HG03378 (cell line): ENCODE measurements around the gene MYRIP.

Experiments used
- ATAC-seq: cut with Tn5 transposase; IDR thresholded peaks from one replicate; pipeline ENCODE4 v1.9.1; 2021; ENCODE audit warnings: mild to moderate bottlenecking, moderate library complexity; ENCODE audit not compliant: unreplicated experiment

Gene MYRIP

GRCh38 chr3:40224796-40225515 is 415.5 kb downstream of the MYRIP start:
- ATAC-seq: no peak

- ATAC-seq: no peak
Measured at GRCh38 chr3:40226636-40227035, 417.2 kb downstream of the MYRIP start.

GRCh38 chr3:40228792-40229350 is 419.5 kb downstream of the MYRIP start:
- ATAC-seq: no peak

- no peak for ATAC-seq
Measured at GRCh38 chr3:40229386-40229785, 420.0 kb downstream of the MYRIP start.

DNA sequence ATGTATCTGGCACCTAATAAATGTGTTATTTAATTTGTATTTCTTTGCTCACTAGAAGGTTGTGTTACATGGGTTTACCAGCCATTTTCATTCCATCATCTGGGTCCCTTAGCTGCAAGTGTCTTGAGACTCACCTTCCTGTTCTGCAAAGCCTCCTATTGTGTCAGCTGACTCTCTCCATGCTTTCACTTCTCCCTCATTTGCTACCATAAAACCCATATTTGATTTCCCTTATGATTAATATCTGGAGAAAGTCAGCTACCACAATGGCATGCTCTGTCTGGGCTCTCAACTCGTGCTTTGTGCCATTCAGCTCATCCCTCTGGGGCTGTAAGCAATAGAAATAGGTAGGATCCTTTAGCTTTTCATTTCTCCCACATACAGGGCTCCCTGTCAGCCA is 420.6 kb downstream of the MYRIP start:
- ATAC-seq: no peak

DNA sequence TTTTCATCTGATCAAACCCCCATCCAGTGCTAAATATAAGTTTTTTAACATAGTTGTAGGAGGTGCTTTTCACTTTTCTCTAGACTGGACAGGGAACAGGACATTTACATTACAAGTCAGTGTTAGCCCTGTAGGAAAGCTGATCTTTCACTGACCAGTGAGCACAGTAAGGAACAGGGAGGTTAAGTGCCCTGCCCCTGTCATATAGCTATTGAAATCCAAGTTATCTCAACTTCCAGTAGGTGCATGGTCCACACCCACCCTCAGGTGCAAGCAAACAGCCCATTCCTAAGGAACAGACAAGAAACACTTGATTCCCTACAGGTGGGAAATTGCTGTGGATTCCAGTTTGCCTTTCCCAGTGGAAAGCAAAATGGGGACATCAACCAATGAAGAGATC is 421.0 kb downstream of the MYRIP start:
- no peak for ATAC-seq

- ATAC-seq: no peak
Measured at GRCh38 chr3:40232626-40233025, 423.2 kb downstream of the MYRIP start.

GRCh38 chr3:40237159-40237558 is 427.8 kb downstream of the MYRIP start:
- ATAC-seq: no peak

DNA sequence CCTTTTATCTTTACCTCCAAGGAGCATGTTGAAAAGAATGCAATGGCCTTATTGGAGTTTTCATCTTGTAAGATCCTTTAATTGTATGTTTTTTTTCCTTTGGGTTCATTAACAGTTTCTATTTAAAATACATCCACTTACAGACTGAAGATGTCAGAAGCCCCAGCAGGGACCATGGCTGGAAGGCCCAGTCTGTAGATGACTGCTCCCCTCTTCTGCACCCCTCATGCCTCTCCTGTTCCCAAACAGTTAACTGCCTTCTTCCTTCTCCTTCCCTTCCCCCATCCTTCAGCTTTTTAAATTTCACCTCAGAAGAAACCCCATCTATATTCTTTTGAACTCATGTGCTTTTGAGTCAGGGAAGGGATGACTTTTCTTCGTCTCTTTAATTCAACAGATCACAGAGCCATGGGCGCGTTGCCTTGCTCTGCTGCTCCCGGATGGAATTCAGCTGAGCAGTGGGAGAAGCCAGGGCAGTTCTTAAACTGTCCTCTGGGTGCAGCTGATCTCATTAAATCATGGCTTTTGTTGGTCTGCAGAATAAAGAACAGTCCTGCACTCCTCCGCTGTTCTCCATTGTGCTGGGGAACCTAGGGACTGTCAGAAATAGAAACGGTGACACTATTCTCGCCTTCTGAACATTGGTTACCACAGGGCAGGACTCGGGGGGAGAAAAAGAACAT is 428.6 kb downstream of the MYRIP start:
- no peak for ATAC-seq

GRCh38 chr3:40240921-40241320 is 431.5 kb downstream of the MYRIP start:
- ATAC-seq: no peak

DNA sequence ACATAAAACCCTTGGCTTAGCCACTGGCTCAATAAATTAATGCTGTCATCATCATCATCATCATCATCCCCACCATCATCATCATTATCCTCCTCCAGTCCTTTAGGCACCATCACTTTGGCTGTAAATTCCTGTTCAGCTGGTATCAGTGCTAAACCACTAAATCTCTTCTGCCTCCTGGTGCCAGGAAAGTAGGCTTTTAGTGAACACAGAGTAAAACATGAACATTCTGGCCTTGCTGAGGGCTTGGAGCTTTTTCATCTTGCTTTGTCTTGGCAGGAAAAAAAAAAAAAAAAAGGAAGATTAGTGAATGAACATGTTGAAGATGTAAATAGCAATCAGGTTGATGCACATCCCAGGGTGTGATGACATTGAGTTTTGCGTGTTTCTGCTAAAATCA is 432.8 kb downstream of the MYRIP start:
- no peak for ATAC-seq

GRCh38 chr3:40242638-40243037 is 433.2 kb downstream of the MYRIP start:
- no peak for ATAC-seq

DNA sequence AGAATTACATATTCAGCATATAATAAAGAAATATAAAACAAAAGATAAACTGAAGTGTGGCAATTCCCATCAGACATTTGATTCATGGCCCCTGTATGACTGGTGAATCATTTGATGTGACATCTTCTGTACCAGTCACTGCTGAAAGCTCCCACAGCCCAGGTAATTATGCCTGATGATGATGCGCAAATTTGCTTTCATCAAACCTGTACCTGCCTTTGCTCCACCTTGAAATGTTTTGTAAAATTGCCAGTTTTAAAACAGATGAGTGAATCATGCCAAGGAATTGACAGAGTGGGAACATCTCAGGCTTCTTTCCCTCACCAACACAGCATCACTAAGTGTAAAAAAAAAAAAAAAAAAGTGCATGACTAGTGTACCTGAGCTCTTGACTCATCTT is 433.6 kb downstream of the MYRIP start:
- no peak for ATAC-seq

DNA sequence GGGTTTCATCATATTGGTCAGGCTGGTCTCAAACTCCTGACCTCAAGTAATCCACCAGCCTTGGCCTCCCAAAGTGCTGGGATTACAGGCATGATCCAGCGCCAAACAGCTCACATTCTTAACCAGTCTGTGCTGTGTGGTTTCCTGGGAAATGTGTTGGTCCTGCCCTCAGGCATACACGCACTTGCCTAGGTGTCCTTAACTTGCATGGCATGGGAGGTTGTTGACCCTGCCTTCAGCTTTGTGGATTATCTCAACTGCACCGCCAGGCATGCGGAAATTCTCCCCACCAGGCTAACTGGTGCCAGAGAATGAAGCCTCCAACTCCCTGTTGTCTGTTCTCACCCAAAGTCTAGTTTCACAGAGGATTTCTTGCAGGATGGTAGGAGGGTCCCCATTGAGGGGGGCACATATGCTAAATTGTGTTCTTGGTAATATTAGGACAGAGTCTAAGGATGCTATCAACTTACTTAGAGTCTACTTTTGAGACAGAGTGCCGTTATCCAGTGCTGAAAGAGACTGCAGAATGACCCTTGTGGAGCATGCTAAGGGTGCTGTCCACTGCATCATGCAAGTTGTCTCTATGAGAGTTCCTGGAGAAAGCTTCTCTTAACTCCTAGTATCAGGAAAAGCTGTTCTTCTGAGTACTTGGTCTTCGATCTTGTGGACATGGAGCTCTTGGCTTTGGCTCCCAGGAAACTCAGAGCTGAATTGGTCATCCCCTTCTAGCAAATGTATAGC is 438.5 kb downstream of the MYRIP start:
- ATAC-seq: no peak

DNA sequence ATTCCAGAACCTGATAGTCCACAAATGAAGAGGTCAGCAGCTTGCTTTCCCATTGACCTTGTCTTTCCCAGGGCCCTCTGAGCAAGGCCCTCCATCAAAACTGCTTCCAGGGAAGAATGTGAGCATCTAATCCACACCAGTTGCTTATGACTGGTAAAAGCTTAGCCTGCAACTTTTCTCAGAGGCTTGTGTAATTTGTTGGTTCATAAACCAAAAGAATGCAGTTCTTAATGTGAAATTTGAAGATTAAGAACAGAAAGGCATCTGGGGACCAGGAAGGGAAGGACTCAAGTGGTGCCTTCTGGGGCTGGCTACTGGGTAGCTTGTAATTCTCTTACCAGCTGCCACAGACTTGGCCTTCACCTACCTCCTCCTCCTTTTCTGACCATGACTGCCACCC is 439.2 kb downstream of the MYRIP start:
- ATAC-seq: no peak

DNA sequence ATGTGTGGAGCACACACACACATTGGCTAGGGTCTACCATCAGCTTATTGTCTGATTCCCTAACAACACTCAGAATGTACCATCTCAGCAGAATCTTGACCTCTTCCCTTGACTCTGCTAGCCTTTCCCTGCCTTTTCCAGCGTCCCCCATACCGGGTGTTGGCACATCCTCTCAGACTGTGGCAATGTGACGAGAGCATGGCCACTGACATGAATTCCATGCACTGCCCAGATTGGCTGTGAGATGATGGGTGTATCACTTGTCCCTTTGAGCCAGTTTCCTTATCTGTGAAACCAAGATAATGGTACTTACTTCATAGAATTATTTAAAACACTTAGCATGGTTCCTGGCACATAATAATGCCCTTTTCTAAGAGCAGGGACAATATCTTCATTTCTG is 439.8 kb downstream of the MYRIP start:
- ATAC-seq: no peak

DNA sequence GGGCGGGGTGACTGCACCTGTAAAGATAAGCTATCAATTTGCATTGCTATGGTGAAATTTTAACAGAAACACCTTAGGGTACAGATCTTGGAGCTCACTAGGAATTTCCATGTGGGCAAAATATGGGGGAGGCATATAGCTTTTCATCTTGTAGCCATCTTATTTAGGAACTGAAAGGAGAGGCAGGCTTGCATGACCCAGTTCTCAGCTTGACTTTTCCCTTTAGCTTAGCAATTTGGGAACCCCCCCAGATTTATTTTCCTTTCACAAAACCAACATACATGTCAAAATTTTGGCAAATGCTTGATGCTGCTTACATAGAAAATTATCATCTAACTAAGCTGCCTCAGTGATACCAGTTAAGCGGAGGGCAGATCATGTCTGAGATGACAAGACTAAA is 445.1 kb downstream of the MYRIP start:
- no peak for ATAC-seq

GRCh38 chr3:40254891-40255290 is 445.5 kb downstream of the MYRIP start:
- ATAC-seq: no peak

DNA sequence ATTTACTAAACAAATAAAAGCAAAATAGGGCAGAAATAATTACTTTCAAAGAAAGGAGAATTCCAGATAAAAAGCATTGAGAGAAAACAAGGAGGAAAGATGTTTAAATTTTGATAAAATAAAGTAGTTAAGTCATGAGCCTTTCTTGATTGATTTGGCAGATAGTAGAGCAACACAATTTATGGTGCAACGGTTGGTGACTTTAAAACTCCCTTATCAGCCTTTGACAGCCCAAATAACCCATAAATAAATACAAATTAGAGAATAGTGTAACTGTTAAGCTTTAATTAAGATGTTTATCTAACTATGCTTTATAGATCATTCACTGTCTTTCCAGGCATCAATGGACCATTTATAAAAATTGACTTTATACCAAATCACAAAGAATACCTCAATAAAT is 446.1 kb downstream of the MYRIP start:
- no peak for ATAC-seq

- ATAC-seq: no peak
Measured at GRCh38 chr3:40258064-40258463, 448.7 kb downstream of the MYRIP start.

DNA sequence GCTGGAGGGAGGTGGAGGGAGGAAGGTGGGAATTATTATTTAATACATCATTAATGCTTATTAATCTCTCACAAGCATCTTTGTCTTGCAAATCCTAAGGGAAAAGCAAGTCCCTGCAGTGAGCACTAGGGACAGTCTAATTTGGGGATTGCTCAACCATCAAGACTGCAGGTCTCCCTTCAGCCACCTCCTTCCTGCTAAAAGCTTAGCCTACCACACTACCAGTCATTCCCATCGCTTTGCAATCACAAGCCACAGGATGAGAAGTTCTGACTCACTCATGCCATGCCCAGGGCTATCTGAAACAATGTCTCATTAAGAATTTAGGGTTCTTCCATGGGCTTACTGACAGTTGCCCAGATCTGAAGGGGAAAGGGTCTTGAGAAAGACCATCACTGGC is 449.1 kb downstream of the MYRIP start:
- ATAC-seq: no peak

- no peak for ATAC-seq
Measured at GRCh38 chr3:40262331-40262730, 452.9 kb downstream of the MYRIP start.
